Mesothelial cell of epicardium (in vitro differentiated cells): ENCODE data around the gene RANBP2. TPM values are rescaled to one million over a fixed set of nuclear protein-coding genes. Genes with fewer than 3 reads are reported as not detected.

ENCODE experiments used
- DNase-seq, 2 experiments: peaks; one replicate each; pipeline ENCODE4 v3.0.0; 2021; ENCODE audit warnings: low spot score in 2 of 2; ENCODE audit not compliant: unreplicated experiment in 2 of 2
- H3K27ac Mint-ChIP-seq: 2 replicates; pipeline ENCODE4 v1.8.0; 2021; ENCODE audit warnings: mixed read lengths
- H3K27me3 Mint-ChIP-seq: 2 replicates; pipeline ENCODE4 v1.8.0; 2021; ENCODE audit warnings: low read depth, mixed read lengths
- H3K36me3 Mint-ChIP-seq: 2 replicates; pipeline ENCODE4 v1.8.0; 2021; ENCODE audit warnings: mixed read lengths
- H3K4me1 Mint-ChIP-seq: 2 replicates; pipeline ENCODE4 v1.8.0; 2021; ENCODE audit warnings: mixed read lengths
- H3K4me3 Mint-ChIP-seq: 2 replicates; pipeline ENCODE4 v1.8.0; 2021; ENCODE audit warnings: mild to moderate bottlenecking, moderate library complexity, mixed read lengths
- H3K9me3 Mint-ChIP-seq: 2 replicates; pipeline ENCODE4 v1.8.0; 2021; ENCODE audit warnings: mixed read lengths
- CTCF ChIP-seq: fragments of 200-600 bp; sonication (generic); IDR thresholded peaks from one replicate; pipeline ENCODE4 v1.5.0; 2021; ENCODE audit warnings: antibody characterized with exemption; ENCODE audit not compliant: unreplicated experiment
- total RNA-seq: library from RNA; stranded (reverse); gene quantifications from 3 replicates; pipeline ENCODE4 v1.2.1, GENCODE V29; 2021

Gene RANBP2
- total RNA-seq, 1 donor from 2014 or later, result 63.2 TPM

- H3K4me1 Mint-ChIP-seq, result peaks cover 8% of the 10 kb centered on the region
- H3K9me3 Mint-ChIP-seq, result no peaks in the 10 kb centered on the region
- TF ChIP-seq CTCF, result no peak
- DNase-seq, result no peak
- H3K4me3 Mint-ChIP-seq, result peak overlapping the region; percentile 72
- no peaks in the 10 kb centered on the region for H3K27me3 Mint-ChIP-seq
- peaks cover 22% of the 10 kb centered on the region for H3K36me3 Mint-ChIP-seq
- peak overlapping the region; percentile 90 for H3K27ac Mint-ChIP-seq
Observed at GRCh38 chr2:108787216-108787541, 67.9 kb downstream of the RANBP2 start.

- no peak for DNase-seq
- H3K4me3 Mint-ChIP-seq, result no peak overlapping the region
- peaks cover 22% of the 10 kb centered on the region for H3K4me1 Mint-ChIP-seq
- peaks cover 26% of the 10 kb centered on the region for H3K36me3 Mint-ChIP-seq
- no peaks in the 10 kb centered on the region for H3K27me3 Mint-ChIP-seq
- peaks cover under 1% of the 10 kb centered on the region for H3K9me3 Mint-ChIP-seq
- no peak overlapping the region for H3K27ac Mint-ChIP-seq
- TF ChIP-seq CTCF, result no peak
Observed at GRCh38 chr2:108803045-108803736, 83.9 kb downstream of the RANBP2 start.

- TF ChIP-seq CTCF, result no peak
- DNase-seq, result no peak
- H3K9me3 Mint-ChIP-seq, result peaks cover 18% of the 10 kb centered on the region
- no peak overlapping the region for H3K27ac Mint-ChIP-seq
- H3K36me3 Mint-ChIP-seq, result peaks cover 35% of the 10 kb centered on the region
- no peak overlapping the region for H3K4me3 Mint-ChIP-seq
- H3K4me1 Mint-ChIP-seq, result peaks cover 22% of the 10 kb centered on the region
- H3K27me3 Mint-ChIP-seq, result no peaks in the 10 kb centered on the region
Observed at GRCh38 chr2:108805032-108805431, 85.8 kb downstream of the RANBP2 start.

- peaks cover 40% of the 10 kb centered on the region for H3K36me3 Mint-ChIP-seq
- peak overlapping the region; percentile 88 for H3K27ac Mint-ChIP-seq
Observed at GRCh38 chr2:108805782-108806181, 86.5 kb downstream of the RANBP2 start.

GRCh38 chr2:108806371-108807113, 87.3 kb downstream of the RANBP2 start:
- Mint-ChIP-seq H3K9me3 (peaks cover 29% of the 10 kb centered on the region), H3K27ac (peak overlapping the region; percentile 88), H3K36me3 (peaks cover 44% of the 10 kb centered on the region), H3K4me1 (peaks cover 22% of the 10 kb centered on the region), H3K27me3 (no peaks in the 10 kb centered on the region), H3K4me3 (no peak overlapping the region)
- DNase-seq, result no peak
- TF ChIP-seq CTCF, result no peak

More at GRCh38 chr2:108805782-108806181, 86.5 kb downstream of the RANBP2 start:
- no peak for TF ChIP-seq CTCF
- H3K4me3 Mint-ChIP-seq, result no peak overlapping the region
- no peaks in the 10 kb centered on the region for H3K27me3 Mint-ChIP-seq
- no peak for DNase-seq
- H3K4me1 Mint-ChIP-seq, result peaks cover 22% of the 10 kb centered on the region
- H3K9me3 Mint-ChIP-seq, result peaks cover 26% of the 10 kb centered on the region
